ENCODE data around the gene RALGDS. TPM values are rescaled to one million over a fixed set of nuclear protein-coding genes. Genes with fewer than 3 reads are reported as not detected.
"Not testable (repeated sequence)": the region's sequence is repeated elsewhere in the genome, so short reads cannot be mapped to it uniquely, and the experiment has no call there.

RALGDS gene
- total RNA-seq, 4 donors from 2014 or later: 26.0 to 95.1 (median 38.9) TPM

GRCh38 chr9:133065070-133065388 lies 56.0 kb downstream of the RALGDS start:
- no peak for TF ChIP-seq CTCF (IDR thresholded peaks at IDR 0.05; ENCODE audit: low read depth)

- TF ChIP-seq CTCF (IDR thresholded peaks at IDR 0.05; ENCODE audit: low read depth): no peak
Observed at GRCh38 chr9:133064241-133065069, 56.6 kb downstream of the RALGDS start.

- no peak for TF ChIP-seq CTCF (IDR thresholded peaks at IDR 0.05; ENCODE audit: low read depth)
Observed at GRCh38 chr9:133063500-133064231, 57.4 kb downstream of the RALGDS start.

- TF ChIP-seq CTCF (IDR thresholded peaks at IDR 0.05; ENCODE audit: low read depth): no peak
Observed at GRCh38 chr9:133063159-133063499, 57.9 kb downstream of the RALGDS start.

- not testable (repeated sequence) for TF ChIP-seq CTCF (IDR thresholded peaks at IDR 0.05; ENCODE audit: low read depth)
Observed at GRCh38 chr9:133061764-133062145, 59.3 kb downstream of the RALGDS start, which contains the start of gene CEL. TSS of gene CEL (plus strand) at chr9:133061981. CDS start at chr9:133062003, 22 bp downstream.

- no peak for TF ChIP-seq CTCF (IDR thresholded peaks at IDR 0.05; ENCODE audit: low read depth)
Observed at GRCh38 chr9:133060417-133060841, 60.6 kb downstream of the RALGDS start.

GRCh38 chr9:133059623-133060022 lies 61.4 kb downstream of the RALGDS start:
- no peak for TF ChIP-seq CTCF (IDR thresholded peaks at IDR 0.05; ENCODE audit: low read depth)

All from subcutaneous adipose tissue (tissue), 4 donors.